HG02884 (cell line): ENCODE results near the gene BCL2L12.
A peak's percentile ranks its signal among the peaks of the same experiment; 100 is the strongest.
"Not testable (repeated sequence)": the region's sequence is repeated elsewhere in the genome, so short reads cannot be mapped to it uniquely, and the experiment has no call there.

ENCODE experiments used
- ATAC-seq: cut with Tn5 transposase; IDR thresholded peaks from one replicate; pipeline ENCODE4 v1.9.1; 2021; ENCODE audit warnings: mild to moderate bottlenecking, moderate library complexity; ENCODE audit not compliant: unreplicated experiment

BCL2L12 gene

GRCh38 chr19:49665351-49666119, at the start of gene BCL2L12, which contains the start of gene IRF3:
BCL2L12 (plus strand) TSS chr19:49665933; CDS start chr19:49666693, 760 bp downstream.
IRF3 (minus strand) TSS chr19:49665857; CDS start chr19:49664838, 1,019 bp downstream.
- peak; percentile 72 for ATAC-seq

- ATAC-seq: no peak
Observed at GRCh38 chr19:49616532-49616931, 49.2 kb upstream of the BCL2L12 start.

DNA sequence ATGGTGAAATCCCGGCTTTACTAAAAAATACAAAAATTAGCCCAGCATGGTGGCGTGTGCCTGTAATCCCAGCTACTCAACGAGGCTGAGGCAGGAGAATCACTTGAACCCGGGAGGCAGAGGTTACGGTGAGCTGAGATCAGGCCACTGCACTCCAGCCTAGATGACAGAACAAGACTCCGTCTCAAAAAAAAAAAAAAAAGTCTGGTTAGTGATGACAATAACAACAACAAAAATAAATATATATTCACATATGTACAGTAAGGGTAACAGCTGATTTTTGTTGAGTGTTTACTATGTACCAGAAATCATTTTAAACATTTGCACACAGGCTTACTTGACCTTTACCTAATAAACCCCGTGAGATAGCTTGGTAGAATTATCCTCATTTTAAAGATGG, 48.8 kb upstream of the BCL2L12 start:
- ATAC-seq: no peak

- ATAC-seq: not testable (repeated sequence)
Observed at GRCh38 chr19:49617860-49618259, 47.9 kb upstream of the BCL2L12 start.

DNA sequence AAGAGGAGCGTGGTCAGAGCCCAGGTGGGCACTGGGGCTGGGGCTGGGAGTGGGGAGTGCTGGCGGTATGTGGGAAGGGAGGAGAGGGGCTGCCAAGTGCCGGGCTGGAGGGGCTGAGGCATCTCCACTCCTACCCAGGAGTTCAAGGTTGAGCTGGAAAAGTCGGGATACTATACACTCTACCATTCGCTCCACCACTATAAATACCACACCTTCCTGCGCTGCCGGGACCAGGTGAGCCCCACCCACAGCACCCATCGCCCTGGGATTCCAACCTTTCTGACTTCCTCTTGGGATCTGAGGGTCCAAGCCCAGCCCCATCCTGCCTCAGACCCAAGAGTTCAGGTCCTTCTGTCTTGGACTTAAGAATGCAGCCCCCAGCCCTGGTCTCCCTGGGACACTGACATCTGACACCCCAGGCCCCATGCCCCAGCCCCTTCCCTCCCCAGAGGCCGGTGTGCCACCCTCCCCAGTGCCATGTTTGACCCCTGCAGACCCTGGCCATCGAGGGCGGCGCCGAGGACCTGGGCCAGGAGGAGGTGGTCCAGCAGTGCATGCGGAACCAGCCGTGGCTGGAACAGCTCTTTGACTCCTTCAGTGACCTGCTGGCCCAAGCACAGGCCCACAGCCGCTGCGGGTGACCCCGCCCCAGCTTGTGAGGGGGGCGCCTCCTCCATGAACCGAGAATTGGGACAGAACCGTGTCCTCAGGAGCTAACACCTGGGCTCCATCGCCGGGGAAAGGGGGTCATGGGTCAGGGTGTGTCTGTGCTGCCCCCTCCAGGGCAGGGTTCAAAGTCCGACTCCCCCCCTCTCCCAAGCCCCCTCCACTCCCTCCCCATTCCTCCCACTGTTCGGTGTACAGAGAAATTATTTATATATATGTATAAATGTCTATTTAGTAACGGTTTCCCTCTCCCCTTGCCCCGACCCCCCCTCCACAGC, 40.5 kb upstream of the BCL2L12 start:
- no peak for ATAC-seq

GRCh38 chr19:49626226-49626625, 39.5 kb upstream of the BCL2L12 start:
- no peak for ATAC-seq

DNA sequence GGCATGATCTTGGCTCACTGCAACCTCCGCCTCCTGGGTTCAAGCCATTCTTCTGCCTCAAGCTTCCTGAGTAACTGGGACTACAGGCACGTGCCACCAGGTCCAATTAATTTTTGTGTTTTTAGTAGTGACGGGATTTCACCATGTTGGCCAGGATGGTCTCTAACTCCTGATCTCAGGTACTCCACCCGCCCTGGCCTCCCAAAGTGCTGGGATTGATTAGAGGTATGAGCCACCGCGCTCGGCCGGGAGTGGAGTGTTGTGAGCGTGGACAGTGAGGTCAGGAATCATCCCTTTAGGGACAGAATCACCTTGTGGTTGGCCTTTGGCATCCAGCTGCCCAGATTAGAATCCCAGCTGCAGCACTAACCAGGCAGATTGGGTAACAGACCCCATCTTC, 36.1 kb upstream of the BCL2L12 start:
- no peak for ATAC-seq

DNA sequence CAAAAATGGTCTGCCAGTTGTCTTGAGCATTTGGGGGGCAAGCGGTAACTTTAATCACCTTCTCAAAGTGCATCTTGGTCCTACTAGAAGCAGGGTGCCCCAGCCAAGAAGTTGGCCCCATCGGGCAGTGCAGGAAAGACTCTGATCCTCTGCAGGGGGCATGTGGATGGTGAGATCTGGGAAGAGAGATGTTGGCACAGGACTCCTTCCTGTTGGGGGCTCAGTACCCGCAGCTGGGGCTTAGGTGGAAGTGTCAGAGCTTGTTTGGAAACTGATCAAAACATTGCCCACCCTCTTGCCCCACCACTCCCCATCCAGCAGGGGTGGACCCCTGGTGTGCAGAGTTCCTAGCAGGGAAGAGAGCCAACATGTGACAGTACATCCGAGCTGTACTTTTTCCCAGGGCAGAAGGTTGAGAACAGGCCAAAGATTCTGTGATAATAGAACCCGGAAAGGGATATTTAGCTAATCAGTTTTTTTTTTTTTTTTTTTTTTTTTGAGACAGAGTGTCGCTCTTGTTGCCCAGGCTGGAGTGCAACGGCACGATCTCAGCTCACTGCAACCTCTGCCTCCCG, 34.6 kb upstream of the BCL2L12 start:
- no peak for ATAC-seq

GRCh38 chr19:49631610-49632192, 34.0 kb upstream of the BCL2L12 start:
- ATAC-seq: no peak

DNA sequence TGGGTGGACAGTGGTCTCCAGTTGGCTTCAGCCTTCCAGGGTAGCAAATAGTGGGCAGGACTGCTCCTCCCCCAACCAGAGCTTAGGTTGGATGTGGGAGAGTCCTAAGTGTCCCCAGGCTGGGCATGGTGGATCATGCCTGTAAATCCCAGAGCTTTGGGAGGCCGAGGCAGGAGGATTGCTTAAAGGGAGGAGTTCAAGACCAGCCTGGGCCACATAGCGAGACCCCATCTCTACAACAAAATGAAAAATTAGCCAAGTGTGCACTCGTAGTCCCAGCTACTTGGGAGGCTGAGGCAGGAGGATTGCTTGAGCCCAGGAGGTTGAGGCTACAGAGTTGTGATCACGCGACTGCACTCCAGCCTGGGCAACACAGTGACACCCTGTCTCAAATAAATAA, 33.2 kb upstream of the BCL2L12 start:
- no peak for ATAC-seq

- not testable (repeated sequence) for ATAC-seq
Observed at GRCh38 chr19:49633273-49633672, 32.5 kb upstream of the BCL2L12 start.

GRCh38 chr19:49635530-49636232, 30.1 kb upstream of the BCL2L12 start:
- ATAC-seq: no peak

DNA sequence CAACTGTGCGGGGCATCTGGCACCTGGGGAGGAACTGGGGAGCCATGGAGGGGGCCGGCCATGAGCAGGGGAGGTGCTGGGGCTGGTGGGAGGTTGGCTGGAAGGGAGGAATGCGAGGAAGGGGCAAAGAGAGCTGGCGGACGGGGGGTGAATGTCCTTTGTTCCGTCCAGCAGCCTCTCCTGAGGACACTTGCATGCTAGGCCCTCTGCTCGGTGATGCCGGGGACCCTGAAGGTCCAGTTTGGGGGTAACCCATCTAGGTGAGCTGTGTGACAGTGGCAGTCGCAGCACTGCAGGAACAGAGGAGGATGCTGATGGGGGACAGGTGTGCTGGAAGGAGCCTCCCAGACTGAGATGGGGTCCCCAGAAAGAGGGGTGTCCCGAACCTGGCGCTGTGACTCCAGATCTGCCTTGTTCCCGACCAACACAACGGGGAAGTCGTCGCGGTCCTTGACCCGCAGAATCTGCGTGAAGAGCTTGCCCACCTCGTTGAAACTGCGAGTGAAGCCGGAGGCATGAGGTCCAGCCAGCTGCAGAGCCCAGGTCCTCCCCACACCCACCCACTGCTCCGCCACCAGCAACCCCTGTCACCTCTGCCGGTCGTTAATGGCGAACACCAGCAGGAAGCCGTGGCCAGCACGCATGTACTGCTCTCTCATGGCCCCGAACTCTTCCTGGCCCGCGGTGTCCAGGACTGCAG, 29.4 kb upstream of the BCL2L12 start:
- ATAC-seq: no peak

- ATAC-seq: no peak
Observed at GRCh38 chr19:49637821-49638738, 27.7 kb upstream of the BCL2L12 start.

DNA sequence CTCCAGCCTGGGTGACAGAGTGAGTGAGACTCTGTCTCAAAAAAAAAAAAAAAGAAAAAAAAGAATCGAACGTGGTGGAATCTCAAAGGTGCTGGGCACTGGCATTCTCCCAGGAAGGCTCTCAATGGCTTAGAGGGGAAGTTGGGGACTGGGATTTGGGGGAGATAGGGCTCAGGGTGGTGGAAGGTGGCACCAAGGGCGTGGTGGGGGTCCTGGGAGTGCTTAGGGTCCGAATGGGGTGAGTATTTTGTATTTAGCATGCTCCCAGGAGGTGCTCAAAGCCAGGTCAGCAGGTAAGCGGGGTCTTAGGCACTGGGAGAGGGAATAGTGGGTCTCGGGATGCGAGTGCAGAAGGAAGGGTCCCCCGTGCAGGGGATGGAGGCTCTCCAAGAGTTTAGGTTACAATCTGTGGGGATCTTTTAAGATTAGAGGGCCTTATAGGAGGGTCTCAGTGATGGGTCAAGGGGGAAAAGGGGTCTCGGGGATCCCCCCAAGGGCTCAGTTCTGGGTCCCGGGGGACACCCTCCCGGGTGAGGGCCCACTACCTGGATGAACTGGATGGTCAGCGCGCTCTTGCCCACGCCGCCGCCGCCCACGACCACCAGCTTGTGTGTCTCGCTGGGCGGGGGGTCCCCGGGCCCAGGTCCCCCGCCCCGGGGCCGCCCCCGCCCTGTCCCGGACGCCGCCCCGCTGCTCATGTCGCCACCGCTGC, 26.2 kb upstream of the BCL2L12 start:
- ATAC-seq: no peak

DNA sequence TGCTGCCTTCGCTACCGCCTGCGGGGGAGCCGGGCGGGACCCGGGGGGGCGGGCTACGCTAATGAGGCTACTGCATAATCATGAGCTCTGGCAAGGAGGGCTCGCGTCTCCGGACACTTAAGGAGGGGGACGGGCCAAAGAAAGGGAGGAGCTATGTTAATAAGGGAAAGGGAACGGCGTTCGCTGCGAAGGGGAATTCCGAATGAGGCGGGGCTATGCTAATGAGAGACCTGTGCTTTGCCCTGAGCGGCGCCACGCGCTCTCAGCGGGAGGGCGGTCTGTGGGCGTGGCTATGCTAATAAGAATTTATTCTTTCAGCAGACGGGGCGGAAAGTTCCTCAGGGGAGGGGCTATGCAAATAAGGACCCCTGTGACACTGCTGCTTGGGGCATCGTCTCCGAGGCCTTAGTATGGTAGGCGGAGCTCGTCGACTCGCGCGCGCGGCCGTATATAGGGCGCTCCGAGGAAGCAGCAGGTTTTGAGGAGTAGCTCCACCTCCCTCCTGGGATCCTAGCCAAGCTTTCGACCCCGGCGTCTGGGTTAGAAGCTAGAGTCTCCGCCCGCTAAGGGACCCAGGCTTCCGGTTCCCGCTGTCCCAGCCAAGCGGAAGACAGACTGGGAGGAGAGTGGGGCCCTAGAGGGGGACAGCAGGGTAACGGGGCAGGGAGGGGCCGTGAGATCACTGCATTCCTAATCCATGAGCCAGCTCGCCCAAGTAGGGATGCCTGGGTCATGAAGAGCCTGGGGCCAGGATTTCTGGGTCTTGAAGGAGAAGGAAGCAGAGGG, 25.4 kb upstream of the BCL2L12 start, which contains the start of gene RRAS:
TSS of gene RRAS (minus strand) at position 31 of the 786 bp plus-strand sequence. CDS start 45 bp downstream, outside the sequence.
- ATAC-seq: peak; percentile 52
